GM12878 (cell line): ENCODE results near the gene KRT222. TPM values are rescaled to one million over a fixed set of nuclear protein-coding genes. Genes with fewer than 3 reads are reported as not detected.

Source experiments
- ATAC-seq: fragments of 200-7000 bp; cut with Tn5 transposase; 3 replicates; pipeline ENCODE4 v1.9.1; 2020; ENCODE audit warnings: mild to moderate bottlenecking, moderate library complexity
- BruUV-seq: library from RNA; stranded (reverse); fragments of 400-500 nt; replicated peaks from 2 replicates; lab custom pipeline; 2021; lab: Mats Ljungman, UMichigan
- CTCF ChIA-PET: fragments of 300-600 bp; sonication (Branson Sonifier 250); formaldehyde crosslinking; extraction: SDS; loops from one replicate; lab custom pipeline; 2021; ENCODE audit warnings: inconsistent platforms; lab: Yijun Ruan, JAX
- POLR2A ChIA-PET: fragments of 350-600 bp; formaldehyde crosslinking; extraction: SDS; loops from one replicate; lab custom pipeline; 2021; ENCODE audit warnings: inconsistent platforms; lab: Charles Lee
- RAD21 ChIA-PET: fragments of 300-600 bp; sonication (Branson Sonifier 250); formaldehyde crosslinking; loops from one replicate; lab custom pipeline; 2023; ENCODE audit warnings: antibody characterized with exemption; ENCODE audit not compliant: unreplicated experiment; lab: Charles Lee
- SMC1A ChIA-PET: fragments of 300-600 bp; sonication (Branson Sonifier 250); formaldehyde crosslinking; loops from one replicate; lab custom pipeline; 2023; ENCODE audit not compliant: unreplicated experiment, uncharacterized antibody; lab: Charles Lee
- DNase-seq: peaks from one replicate; pipeline ENCODE4 v3.0.0-alpha.2; 2011; ENCODE audit warnings: low read depth, low spot score
- FAIRE-seq: peaks from 3 replicates; lab custom pipeline; 2011; peaks lifted over from hg19 to GRCh38; lab: Jason Lieb, UNC
- H2AFZ ChIP-seq: 2 replicates; pipeline ENCODE4 v1.6.0; 2011; ENCODE audit warnings: low read depth, low read length, control low read depth; ENCODE audit not compliant: control insufficient read depth
- H3K27ac ChIP-seq: 2 replicates; pipeline ENCODE4 v1.5.1; 2011; ENCODE audit warnings: control low read depth; ENCODE audit not compliant: control insufficient read depth, insufficient read depth
- H3K27me3 ChIP-seq, 2 experiments: replicated peaks in 1 of 2; 2 replicates each; pipeline versions ENCODE4 v1.6.0 to v1.6.1; 2011; ENCODE audit warnings: low read length in 1 of 2; ENCODE audit not compliant: control insufficient read depth in 2 of 2, insufficient read depth in 2 of 2
- H3K36me3 ChIP-seq, 2 experiments: 2 replicates each; pipeline ENCODE4 v1.5.1; 2011; ENCODE audit warnings: low read length in 1 of 2; ENCODE audit not compliant: control insufficient read depth in 2 of 2, insufficient read depth in 2 of 2
- H3K4me1 ChIP-seq: 2 replicates; pipeline ENCODE4 v1.6.1; 2011; ENCODE audit warnings: mild to moderate bottlenecking, low read length, moderate library complexity, mixed read lengths; ENCODE audit not compliant: control insufficient read depth, insufficient read depth
- H3K4me2 ChIP-seq: 2 replicates; pipeline ENCODE4 v1.6.0; 2011; ENCODE audit warnings: control low read depth; ENCODE audit not compliant: control insufficient read depth, insufficient read depth
- H3K4me3 ChIP-seq: fragments of 200-600 bp; sonication (generic); 2 replicates; pipeline ENCODE4 v1.5.1; 2016
- H3K79me2 ChIP-seq: 2 replicates; pipeline ENCODE4 v1.6.0; 2011; ENCODE audit warnings: low read length; ENCODE audit not compliant: control insufficient read depth, insufficient read depth
- H3K9ac ChIP-seq: 2 replicates; pipeline ENCODE4 v1.8.0; 2011; ENCODE audit warnings: low read length, control low read depth, mixed read lengths; ENCODE audit not compliant: control insufficient read depth, insufficient read depth
- H3K9me3 ChIP-seq: replicated peaks from 3 replicates; pipeline ENCODE4 v1.5.1; 2011; ENCODE audit warnings: mild to moderate bottlenecking, low read length; ENCODE audit not compliant: control insufficient read depth, insufficient read depth
- H4K20me1 ChIP-seq: 2 replicates; pipeline ENCODE4 v1.6.0; 2011; ENCODE audit not compliant: control insufficient read depth, insufficient read depth
- ATF2 ChIP-seq: IDR thresholded peaks from 2 replicates; pipeline ENCODE4 v1.6.1; 2012; ENCODE audit warnings: low read length, inconsistent platforms
- BHLHE40 ChIP-seq, 2 experiments: fragments of 450-650 bp in 1 of 2; IDR thresholded peaks; 2 replicates each; pipeline ENCODE4 v1.6.1; 2011 to 2017; ENCODE audit warnings: low read depth in 2 of 2, borderline replicate concordance in 1 of 2, improper control_type of control experiment in 1 of 2, low read length in 1 of 2, mild to moderate bottlenecking in 1 of 2
- CBX5 ChIP-seq: sonication (generic); IDR thresholded peaks from 2 replicates; pipeline ENCODE4 v1.6.1; 2016; ENCODE audit warnings: low read depth, moderate library complexity, mild to moderate bottlenecking, inconsistent platforms
- CHD2 ChIP-seq: IDR thresholded peaks from 2 replicates; pipeline ENCODE4 v1.6.1; 2011; ENCODE audit warnings: low read depth, low read length, improper control_type of control experiment, borderline replicate concordance
- FOS ChIP-seq: IDR thresholded peaks from 3 replicates; pipeline ENCODE4 v1.6.1; 2011; ENCODE audit warnings: borderline replicate concordance; ENCODE audit not compliant: insufficient read length; ENCODE audit errors: extremely low read depth
- HDAC6 ChIP-seq: fragments of 200-600 bp; sonication (generic); IDR thresholded peaks from one replicate; pipeline ENCODE4 v1.8.0; 2017; ENCODE audit warnings: antibody characterized with exemption; ENCODE audit not compliant: unreplicated experiment
- MTA2 ChIP-seq: fragments of 450-650 bp; IDR thresholded peaks from 2 replicates; pipeline ENCODE4 v1.6.1; 2016; ENCODE audit warnings: low read depth, mild to moderate bottlenecking, moderate library complexity
- NFYA ChIP-seq: IDR thresholded peaks from 2 replicates; pipeline ENCODE4 v1.6.1; 2011; ENCODE audit warnings: low read depth, mild to moderate bottlenecking, low read length, improper control_type of control experiment, borderline replicate concordance
- PML ChIP-seq: IDR thresholded peaks from 2 replicates; pipeline ENCODE4 v1.6.1; 2012; ENCODE audit warnings: low read length, inconsistent platforms
- RAD51 ChIP-seq: fragments of 450-650 bp; IDR thresholded peaks from 2 replicates; pipeline ENCODE4 v1.6.1; 2016; ENCODE audit warnings: moderate library complexity, mild to moderate bottlenecking, inconsistent platforms
- RFX5 ChIP-seq: IDR thresholded peaks from 2 replicates; pipeline ENCODE4 v1.6.1; 2011; ENCODE audit warnings: low read depth, low read length, improper control_type of control experiment
- SMC3 ChIP-seq: IDR thresholded peaks from 2 replicates; pipeline ENCODE4 v1.6.1; 2011; ENCODE audit warnings: low read length, improper control_type of control experiment, borderline replicate concordance
- ZNF217 ChIP-seq: fragments of 450-650 bp; IDR thresholded peaks from 2 replicates; pipeline ENCODE4 v1.6.1; 2017; ENCODE audit warnings: antibody characterized with exemption, mild to moderate bottlenecking
- ZNF622 ChIP-seq: fragments of 450-650 bp; IDR thresholded peaks from 2 replicates; pipeline ENCODE4 v1.6.1; 2017; ENCODE audit warnings: mild to moderate bottlenecking, inconsistent platforms
- ZZZ3 ChIP-seq: IDR thresholded peaks from 2 replicates; pipeline ENCODE4 v1.6.1; 2011; ENCODE audit warnings: low read depth; ENCODE audit not compliant: control insufficient read depth, insufficient read length
- WGBS: methylation state at CpG from one replicate; pipeline ENCODE4 v1.1.6; 2016; ENCODE audit warnings: low lambda C conversion rate; ENCODE audit not compliant: insufficient replicate concordance, insufficient coverage; ENCODE audit errors: missing lambda C conversion rate; 5-methylcytosine and 5-hydroxymethylcytosine counted together
- in situ Hi-C: fragments of 300-500 bp; cut with MboI; formaldehyde crosslinking; loops from 9 replicates; pipeline ENCODE4 v1.14.3; 2018; ENCODE audit warnings: mixed read lengths
- intact Hi-C: fragments of 100-400 bp; cut with micrococcal nuclease; formaldehyde crosslinking; loops from one replicate; pipeline ENCODE4 v1.14.2; 2022; ENCODE audit not compliant: unreplicated experiment
- polyA plus RNA-seq, 11 experiments: library from polyadenylated mRNA; depleted of rRNA in 4 of 11; unstranded in 6 of 11; stranded (reverse) in 5 of 11; fragments of >200 nt; fragmentation: Nextera tagmentation in 4 of 11; fragmentation: Illumina TruSeq in 1 of 11; extraction: Ambion mirVana in 4 of 11; extraction: Trizol in 1 of 11; gene quantifications; 1 replicate in 1 of 11; 2 replicates in 10 of 11; pipeline versions ENCODE4 v1.2.1 to v1.2.3, GENCODE V29; 2011 to 2016; ENCODE audit warnings: inconsistent platforms in 2 of 11, missing spikeins in 2 of 11, low read depth in 1 of 11
- total RNA-seq, 4 experiments: library from RNA; depleted of rRNA in 3 of 4; stranded (reverse); fragments of >200 nt in 3 of 4; fragmentation: Illumina TruSeq in 1 of 4; extraction: Trizol in 1 of 4; gene quantifications; 2 replicates each; pipeline versions ENCODE4 v1.2.1 to v1.2.3, GENCODE V29; 2013 to 2021
- TF ChIP-seq, protein P1 (sequence below): fragments of 450-650 bp; IDR thresholded peaks from 2 replicates; pipeline ENCODE4 v1.6.1; 2014; ENCODE audit warnings: mild to moderate bottlenecking
- TF ChIP-seq, protein P2 (sequence below): IDR thresholded peaks from 2 replicates; pipeline ENCODE4 v1.6.1; 2012; ENCODE audit warnings: low read depth, low read length, improper control_type of control experiment

KRT222 gene
- total and polyA plus RNA-seq, 10 of the 15 experiments (the other 5 are each of a cell fraction or from before 2014, with no cell fraction given), result 0.21 to 6.4 (median 0.54) TPM; not detected in 1

DNA sequence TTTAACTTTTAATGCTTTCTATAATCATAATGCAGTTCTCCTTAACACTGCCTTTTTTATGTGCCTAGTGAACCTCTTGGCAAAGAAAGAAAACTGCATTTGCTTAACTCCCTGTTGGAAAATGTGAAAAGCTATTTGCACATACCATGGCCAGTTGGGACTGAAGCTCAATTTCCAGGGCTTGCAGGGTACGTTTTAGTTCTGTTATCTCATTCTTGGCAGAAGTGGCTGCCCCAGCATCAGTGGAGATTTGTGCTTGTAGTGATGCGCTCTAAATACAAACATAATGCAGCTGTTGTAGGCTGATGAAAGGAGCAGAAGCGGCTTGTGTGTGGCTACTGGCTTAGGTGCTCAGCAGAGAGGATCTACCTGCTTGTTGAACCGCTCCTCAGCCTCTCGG, 34.9 kb upstream of the KRT222 start:
- H3K36me3 ChIP-seq, result no peaks in the 10 kb centered on the region
- SMC1A ChIA-PET, result interaction anchor here (0.6 to 1.4 kb wide), 3 partner anchors 11 to 18 kb away, joined by 3 read pairs; no protein-coding TSS in a partner anchor
- H3K79me2 ChIP-seq, result no peaks in the 10 kb centered on the region
- ATAC-seq (no peak), DNase-seq (no peak), FAIRE-seq (no peak)
- intact Hi-C loops, result no loop called here
- in situ Hi-C loops, result no loop called here
- H3K4me2 ChIP-seq, result no peak overlapping the region
- no peaks in the 10 kb centered on the region for H3K9me3 ChIP-seq
- H2AFZ ChIP-seq, result no peak overlapping the region
- POLR2A ChIA-PET, result no interaction called here
- no peaks in the 10 kb centered on the region for H3K4me1 ChIP-seq
- WGBS, result 68% methylated on average over 5 of the region's 5 CpGs
- H3K9ac ChIP-seq, result no peak overlapping the region
- TF ChIP-seq BHLHE40 (IDR thresholded peaks at IDR 0.05; ENCODE audit: borderline replicate concordance in 1 of 2, low read depth in 2 of 2, low read length in 1 of 2) (no peak), NFYA (no peak), SMC3 (no peak)
- TF ChIP-seq, protein P1, sequence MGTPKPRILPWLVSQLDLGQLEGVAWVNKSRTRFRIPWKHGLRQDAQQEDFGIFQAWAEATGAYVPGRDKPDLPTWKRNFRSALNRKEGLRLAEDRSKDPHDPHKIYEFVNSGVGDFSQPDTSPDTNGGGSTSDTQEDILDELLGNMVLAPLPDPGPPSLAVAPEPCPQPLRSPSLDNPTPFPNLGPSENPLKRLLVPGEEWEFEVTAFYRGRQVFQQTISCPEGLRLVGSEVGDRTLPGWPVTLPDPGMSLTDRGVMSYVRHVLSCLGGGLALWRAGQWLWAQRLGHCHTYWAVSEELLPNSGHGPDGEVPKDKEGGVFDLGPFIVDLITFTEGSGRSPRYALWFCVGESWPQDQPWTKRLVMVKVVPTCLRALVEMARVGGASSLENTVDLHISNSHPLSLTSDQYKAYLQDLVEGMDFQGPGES, result no peak
- RAD21 ChIA-PET, result no interaction called here
- no peak overlapping the region for H3K27ac ChIP-seq
- peaks cover 0 to 2% of the 10 kb centered on the region in 2 experiments; a peak in 1 of 4 replicates for H3K27me3 ChIP-seq
- H4K20me1 ChIP-seq, result no peaks in the 10 kb centered on the region
- BruUV-seq, result no TSS peak
- CTCF ChIA-PET, result interaction anchor here (0.5 to 1.0 kb wide), 2 partner anchors 75 to 235 kb away, joined by 3 read pairs; no protein-coding TSS in a partner anchor
- H3K4me3 ChIP-seq, result no peak overlapping the region

DNA sequence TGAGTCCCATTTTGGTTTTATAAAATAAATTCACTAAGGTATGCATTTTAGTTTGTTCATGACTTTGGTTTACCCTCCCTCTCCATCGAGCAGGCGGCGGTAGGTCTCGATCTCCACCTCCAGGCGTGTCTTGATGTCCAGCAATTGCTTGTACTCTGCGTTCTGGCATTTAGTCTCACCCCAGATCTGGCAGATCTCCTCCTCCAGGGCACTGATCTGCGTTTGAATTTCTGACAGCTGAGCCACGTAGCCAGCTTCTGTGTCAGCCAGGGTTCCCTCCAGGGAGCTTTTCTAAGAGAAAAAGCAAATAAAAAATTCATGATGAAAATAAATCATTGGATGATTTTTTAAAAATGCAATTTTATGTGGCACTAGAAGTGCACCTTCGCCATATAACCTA, 34.4 kb upstream of the KRT222 start:
- Histone ChIP-seq H3K9ac (no peak overlapping the region), H3K4me3 (no peak overlapping the region), H3K36me3 (no peaks in the 10 kb centered on the region), H3K4me1 (no peaks in the 10 kb centered on the region), H3K27ac (no peak overlapping the region), H2AFZ (no peak overlapping the region), H3K9me3 (no peaks in the 10 kb centered on the region), H4K20me1 (no peaks in the 10 kb centered on the region), H3K4me2 (no peak overlapping the region), H3K79me2 (no peaks in the 10 kb centered on the region), H3K27me3 (peaks cover 0 to 2% of the 10 kb centered on the region in 2 experiments; a peak in 1 of 4 replicates)
- POLR2A ChIA-PET, result no interaction called here
- CTCF ChIA-PET, result interaction anchor here (0.5 to 1.1 kb wide), 3 partner anchors 21 to 235 kb away, joined by 3 read pairs; no protein-coding TSS in a partner anchor
- BruUV-seq, result no TSS peak
- ATAC-seq, result no peak
- 30% methylated on average over 9 of the region's 9 CpGs for WGBS
- DNase-seq, result no peak
- in situ Hi-C loops, result no loop called here
- SMC1A ChIA-PET, result interaction anchor here (0.6 to 1.4 kb wide), 2 partner anchors 10 to 13 kb away, joined by 3 read pairs; no protein-coding TSS in a partner anchor
- intact Hi-C loops, result no loop called here
- RAD21 ChIA-PET, result no interaction called here
- no peak for FAIRE-seq
- no peak for TF ChIP-seq CHD2
- TF ChIP-seq ZZZ3, result no peak
- no peak for TF ChIP-seq RAD51
- TF ChIP-seq MTA2, result no peak
- no peak for TF ChIP-seq HDAC6
- no peak for TF ChIP-seq FOS
- TF ChIP-seq, protein P2, sequence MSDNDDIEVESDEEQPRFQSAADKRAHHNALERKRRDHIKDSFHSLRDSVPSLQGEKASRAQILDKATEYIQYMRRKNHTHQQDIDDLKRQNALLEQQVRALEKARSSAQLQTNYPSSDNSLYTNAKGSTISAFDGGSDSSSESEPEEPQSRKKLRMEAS, result no peak
- no peak for TF ChIP-seq ZNF217
- TF ChIP-seq RFX5, result no peak
- TF ChIP-seq ZNF622, result no peak
- TF ChIP-seq CBX5, result no peak
- no peak for TF ChIP-seq ATF2
- no peak for TF ChIP-seq PML
